IMR-90 (cell line): ENCODE measurements around the gene CNTLN. TPM values are rescaled to one million over a fixed set of nuclear protein-coding genes. Genes with fewer than 3 reads are reported as not detected.

Source experiments
- ATAC-seq: fragments of 200-7000 bp; cut with Tn5 transposase; 2 replicates; pipeline ENCODE4 v1.9.1; 2020; ENCODE audit warnings: low read depth, mild to moderate bottlenecking, moderate library complexity
- BruUV-seq: library from RNA; stranded (reverse); fragments of 400-500 nt; replicated peaks from 2 replicates; lab custom pipeline; 2021; lab: Mats Ljungman, UMichigan
- CTCF ChIA-PET: fragments of 300-600 bp; formaldehyde crosslinking; extraction: SDS; loops from one replicate; lab custom pipeline; 2021; ENCODE audit warnings: antibody characterized with exemption; lab: Yijun Ruan, JAX
- POLR2A ChIA-PET: fragments of 300-600 bp; sonication (Branson Sonifier 250); formaldehyde crosslinking; loops from one replicate; lab custom pipeline; 2022; ENCODE audit warnings: antibody characterized with exemption; ENCODE audit not compliant: unreplicated experiment; lab: Charles Lee
- DNase-seq: peaks from one replicate; pipeline ENCODE4 v3.0.0; 2013
- H2AFZ ChIP-seq: replicated peaks from 2 replicates; pipeline ENCODE3; 2013; ENCODE audit warnings: low read length, mild to moderate bottlenecking; ENCODE audit not compliant: poor library complexity
- H2AK5ac ChIP-seq: 2 replicates; pipeline ENCODE4 v1.6.1; 2013; ENCODE audit warnings: low read depth, low read length, inconsistent platforms
- H2AK9ac ChIP-seq: replicated peaks from 2 replicates; pipeline ENCODE3; 2013; ENCODE audit warnings: mild to moderate bottlenecking, low read depth, low read length, moderate library complexity; ENCODE audit not compliant: poor library complexity
- H2BK120ac ChIP-seq: 2 replicates; pipeline ENCODE4 v1.6.1; 2013; ENCODE audit warnings: low read depth, low read length, inconsistent platforms
- H2BK15ac ChIP-seq: 3 replicates; pipeline ENCODE4 v1.6.1; 2013; ENCODE audit warnings: low read depth, low read length, inconsistent platforms
- H2BK20ac ChIP-seq: 2 replicates; pipeline ENCODE4 v1.6.1; 2013; ENCODE audit warnings: low read depth, mild to moderate bottlenecking, inconsistent platforms, low read length, moderate library complexity
- H2BK5ac ChIP-seq: 2 replicates; pipeline ENCODE4 v1.6.1; 2013; ENCODE audit warnings: mild to moderate bottlenecking, low read depth, low read length, inconsistent platforms; ENCODE audit not compliant: poor library complexity, severe bottlenecking
- H3K14ac ChIP-seq: replicated peaks from 2 replicates; pipeline ENCODE4 v1.6.1; 2013; ENCODE audit warnings: low read depth, low read length, inconsistent platforms
- H3K18ac ChIP-seq: 2 replicates; pipeline ENCODE4 v1.6.1; 2013; ENCODE audit warnings: low read depth, low read length, control low read depth
- H3K23ac ChIP-seq: 2 replicates; pipeline ENCODE4 v1.6.1; 2013; ENCODE audit warnings: low read depth, low read length, inconsistent platforms
- H3K27ac ChIP-seq: 2 replicates; pipeline ENCODE4 v1.5.1; 2013; ENCODE audit warnings: mild to moderate bottlenecking, control low read depth, low read length; ENCODE audit not compliant: insufficient read depth
- H3K27me3 ChIP-seq: 2 replicates; pipeline ENCODE4 v1.6.1; 2013; ENCODE audit warnings: low read length; ENCODE audit not compliant: control insufficient read depth, insufficient read depth
- H3K36me3 ChIP-seq: 2 replicates; pipeline ENCODE4 v1.6.1; 2013; ENCODE audit warnings: low read length, mixed read lengths; ENCODE audit not compliant: control insufficient read depth, insufficient read depth
- H3K4ac ChIP-seq: 2 replicates; pipeline ENCODE4 v1.6.1; 2013; ENCODE audit warnings: low read depth, low read length, inconsistent platforms
- H3K4me1 ChIP-seq: 2 replicates; pipeline ENCODE4 v1.6.1; 2013; ENCODE audit warnings: low read length, mixed read lengths; ENCODE audit not compliant: control insufficient read depth, insufficient read depth
- H3K4me2 ChIP-seq: 2 replicates; pipeline ENCODE4 v1.6.1; 2013; ENCODE audit warnings: low read depth, mild to moderate bottlenecking, control low read depth, low read length, moderate library complexity
- H3K4me3 ChIP-seq: 2 replicates; pipeline ENCODE4 v1.5.1; 2013; ENCODE audit warnings: low read depth, mild to moderate bottlenecking, control low read depth, low read length, moderate library complexity; ENCODE audit not compliant: insufficient read depth
- H3K56ac ChIP-seq: 2 replicates; pipeline ENCODE4 v1.6.1; 2013; ENCODE audit warnings: low read length, inconsistent platforms; ENCODE audit not compliant: insufficient read depth; ENCODE audit errors: extremely low read depth
- H3K79me1 ChIP-seq, 2 experiments: 2 replicates each; pipeline ENCODE4 v1.6.1; 2013; ENCODE audit warnings: low read length in 2 of 2, inconsistent platforms in 1 of 2, low read depth in 1 of 2
- H3K9ac ChIP-seq: 2 replicates; pipeline ENCODE4 v1.6.1; 2013; ENCODE audit warnings: low read depth, low read length, control low read depth
- H3K9me1 ChIP-seq: 2 replicates; pipeline ENCODE4 v1.6.1; 2013; ENCODE audit warnings: low read length, inconsistent platforms; ENCODE audit not compliant: insufficient read depth
- H3K9me3 ChIP-seq: 2 replicates; pipeline ENCODE4 v1.6.1; 2013; ENCODE audit warnings: low read length; ENCODE audit not compliant: control insufficient read depth, insufficient read depth
- H4K20me1 ChIP-seq: 2 replicates; pipeline ENCODE4 v1.6.1; 2013; ENCODE audit warnings: low read length, inconsistent platforms; ENCODE audit not compliant: insufficient read depth
- H4K5ac ChIP-seq: 2 replicates; pipeline ENCODE4 v1.6.1; 2013; ENCODE audit warnings: mild to moderate bottlenecking, low read depth, low read length, control low read depth
- H4K8ac ChIP-seq, 2 experiments: 2 replicates each; pipeline ENCODE4 v1.6.1; 2013; ENCODE audit warnings: low read depth in 2 of 2, low read length in 2 of 2, control low read depth in 1 of 2, inconsistent platforms in 1 of 2
- H4K91ac ChIP-seq: 2 replicates; pipeline ENCODE4 v1.6.1; 2013; ENCODE audit warnings: low read depth, low read length, inconsistent platforms; ENCODE audit not compliant: insufficient read depth
- BHLHE40 ChIP-seq: fragments of 150-350 bp; IDR thresholded peaks from 2 replicates; pipeline ENCODE4 v1.6.1; 2016; ENCODE audit warnings: mild to moderate bottlenecking, low read depth, low read length
- CEBPB ChIP-seq: IDR thresholded peaks from 2 replicates; pipeline ENCODE4 v1.6.1; 2012; ENCODE audit warnings: low read depth, low read length, improper control_type of control experiment
- CHD1 ChIP-seq: IDR thresholded peaks from 2 replicates; pipeline ENCODE4 v1.6.1; 2012; ENCODE audit warnings: low read depth, low read length, improper control_type of control experiment
- ELK1 ChIP-seq: fragments of 150-350 bp; IDR thresholded peaks from 2 replicates; pipeline ENCODE4 v1.6.1; 2016; ENCODE audit warnings: low read depth, mild to moderate bottlenecking, low read length, moderate library complexity, borderline replicate concordance
- MAFK ChIP-seq: IDR thresholded peaks from 2 replicates; pipeline ENCODE4 v1.6.1; 2012; ENCODE audit warnings: low read depth, low read length, improper control_type of control experiment
- MAZ ChIP-seq: IDR thresholded peaks from 2 replicates; pipeline ENCODE4 v1.6.1; 2012; ENCODE audit warnings: low read depth, mild to moderate bottlenecking, low read length, improper control_type of control experiment, moderate library complexity, borderline replicate concordance
- MXI1 ChIP-seq: IDR thresholded peaks from 2 replicates; pipeline ENCODE4 v1.6.1; 2012; ENCODE audit warnings: low read depth, mild to moderate bottlenecking, low read length, moderate library complexity, borderline replicate concordance
- NFE2L2 ChIP-seq: fragments of 150-350 bp; IDR thresholded peaks from 2 replicates; pipeline ENCODE4 v1.6.1; 2016; ENCODE audit warnings: low read depth, mild to moderate bottlenecking, low read length
- POLR2A ChIP-seq: IDR thresholded peaks from 2 replicates; pipeline ENCODE4 v1.6.1; 2012; ENCODE audit warnings: mild to moderate bottlenecking, low read depth, low read length
- RAD21 ChIP-seq: IDR thresholded peaks from 2 replicates; pipeline ENCODE4 v1.6.1; 2012; ENCODE audit warnings: low read length, improper control_type of control experiment
- RCOR1 ChIP-seq: IDR thresholded peaks from 2 replicates; pipeline ENCODE4 v1.6.1; 2012; ENCODE audit warnings: mild to moderate bottlenecking, low read length, improper control_type of control experiment; ENCODE audit not compliant: insufficient replicate concordance
- RFX5 ChIP-seq: IDR thresholded peaks from 2 replicates; pipeline ENCODE4 v1.8.0; 2012; ENCODE audit warnings: low read depth, mild to moderate bottlenecking, low read length, moderate library complexity
- SMC3 ChIP-seq: fragments of 150-350 bp; IDR thresholded peaks from 2 replicates; pipeline ENCODE4 v1.6.1; 2016; ENCODE audit warnings: low read depth, mild to moderate bottlenecking, antibody characterized with exemption, low read length, moderate library complexity
- USF2 ChIP-seq: fragments of 150-350 bp; IDR thresholded peaks from 2 replicates; pipeline ENCODE4 v1.6.1; 2017; ENCODE audit warnings: mild to moderate bottlenecking, antibody characterized with exemption, low read length, low read depth
- dilution Hi-C: fragments of 300-500 bp; cut with HindIII; formaldehyde crosslinking; loops from one replicate; pipeline ENCODE4 v1.14.3; 2018; ENCODE audit warnings: low sequenced_read_pairs; ENCODE audit not compliant: unreplicated experiment
- in situ Hi-C: fragments of 300-500 bp; cut with MboI; formaldehyde crosslinking; loops from 3 replicates; pipeline ENCODE4 v1.14.3; 2019; ENCODE audit warnings: low sequenced_read_pairs, inconsistent platforms, mixed read lengths
- intact Hi-C: fragments of 100-400 bp; cut with micrococcal nuclease; formaldehyde crosslinking; loops from 2 replicates; pipeline ENCODE4 v1.10.0; 2022
- polyA plus RNA-seq, 3 experiments: library from polyadenylated mRNA; depleted of rRNA; stranded (reverse); fragments of >200 nt; gene quantifications; 2 replicates each; pipeline ENCODE4 v1.2.3, GENCODE V29; 2012; ENCODE audit warnings: low replicate concordance in 1 of 3
- total RNA-seq: library from RNA; depleted of rRNA; stranded (reverse); fragments of >200 nt; gene quantifications from 2 replicates; pipeline ENCODE4 v1.2.3, GENCODE V29; 2012

CNTLN gene
- total and polyA plus RNA-seq, 2 of the 4 experiments (the other 2 are of a cell fraction) = 3.8 to 5.9 TPM

GRCh38 chr9:17387565-17387964 lies 252.7 kb downstream of the CNTLN start:
- no peak overlapping the region for H2AK5ac ChIP-seq
- H3K9me3 ChIP-seq = no peaks in the 10 kb centered on the region
- H3K27me3 ChIP-seq = no peaks in the 10 kb centered on the region
- no peak overlapping the region for H3K56ac ChIP-seq
- H2AFZ ChIP-seq = no peak overlapping the region
- no peak overlapping the region for H3K4me2 ChIP-seq
- in situ Hi-C loops (no loop called here), dilution Hi-C loops (no loop called here), intact Hi-C loops (loop anchor here (5.0 kb wide), 1 partner anchor 50 kb away; no protein-coding TSS in a partner anchor)
- DNase-seq (no peak), ATAC-seq (no peak)
- no peaks in the 10 kb centered on the region for H3K79me1 ChIP-seq
- H3K14ac ChIP-seq = no peak overlapping the region; the same call in 1 of the 2 replicates
- no peak overlapping the region for H3K9ac ChIP-seq
- no peak overlapping the region for H4K8ac ChIP-seq
- ChIA-PET CTCF (no interaction called here), POLR2A (no interaction called here)
- H3K4me1 ChIP-seq = peaks cover 2% of the 10 kb centered on the region; the same call in 1 of the 2 replicates
- no peak overlapping the region for H3K27ac ChIP-seq
- H2BK120ac ChIP-seq = no peak overlapping the region
- H3K4ac ChIP-seq = no peak overlapping the region
- H4K5ac ChIP-seq = no peak overlapping the region
- H3K4me3 ChIP-seq = no peak overlapping the region
- no peak overlapping the region for H4K91ac ChIP-seq
- no peaks in the 10 kb centered on the region for H3K36me3 ChIP-seq
- no peak overlapping the region for H2BK15ac ChIP-seq
- H2BK5ac ChIP-seq = no peak overlapping the region
- no peak overlapping the region for H3K23ac ChIP-seq
- TF ChIP-seq SMC3 (no peak), NFE2L2 (no peak), BHLHE40 (no peak), RCOR1 (no peak), MAFK (no peak), RFX5 (no peak), CEBPB (no peak), USF2 (no peak), POLR2A (no peak), MXI1 (no peak), ELK1 (no peak), RAD21 (no peak), CHD1 (no peak), MAZ (no peak)
- H2BK20ac ChIP-seq = no peak overlapping the region
- BruUV-seq = no TSS peak
- H2AK9ac ChIP-seq = no peak overlapping the region
- H4K20me1 ChIP-seq = no peaks in the 10 kb centered on the region
- H3K18ac ChIP-seq = no peak overlapping the region
- no peaks in the 10 kb centered on the region for H3K9me1 ChIP-seq
